T1000 (cell line): ENCODE results near the gene TIPRL.
A peak's percentile ranks its signal among the peaks of the same experiment; 100 is the strongest.

Experiments
- DNase-seq: peaks from one replicate; lab custom pipeline; 2025; ENCODE audit warnings: mixed read lengths; lab: John Stamatoyannopoulos, UW

The TIPRL gene

DNA sequence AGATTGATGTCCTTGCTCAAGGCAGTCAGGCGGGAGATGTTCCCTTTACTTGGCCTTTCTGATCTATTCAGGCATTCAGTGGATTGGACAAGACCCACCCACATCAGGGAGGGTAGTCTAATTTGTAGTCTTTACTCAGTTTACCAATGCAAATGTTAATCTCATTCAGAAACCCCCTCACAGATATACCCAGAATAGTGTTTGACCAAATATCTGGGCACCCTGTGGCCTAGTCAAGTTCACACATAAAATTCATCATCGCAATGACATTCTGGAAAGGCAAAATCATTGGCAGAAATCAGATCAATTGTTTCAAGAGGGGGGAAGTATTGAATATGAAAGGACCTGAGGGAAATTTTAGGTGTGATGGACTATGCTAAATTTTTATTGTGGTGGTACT is 34.6 kb downstream of the TIPRL start:
- no peak for DNase-seq

DNA sequence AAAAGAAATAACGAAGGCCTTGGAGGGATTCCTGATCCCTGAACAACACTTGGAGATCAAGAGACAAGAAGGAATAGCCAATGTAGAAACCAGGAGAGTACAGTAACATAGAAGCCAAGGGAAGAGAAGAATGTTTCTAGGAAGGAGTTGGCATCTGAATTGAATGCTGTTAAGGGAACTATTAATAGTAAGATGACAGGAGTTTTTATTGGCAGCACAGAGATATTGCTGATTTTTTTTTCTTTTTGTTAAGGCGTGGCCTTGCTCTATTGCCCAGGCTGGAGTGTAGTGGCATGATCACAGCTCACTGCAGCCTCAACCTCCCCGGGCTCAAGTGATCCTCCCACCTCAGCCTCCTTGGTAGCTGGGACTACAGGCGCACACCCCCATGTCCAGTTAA is 37.4 kb downstream of the TIPRL start:
- DNase-seq = no peak

DNA sequence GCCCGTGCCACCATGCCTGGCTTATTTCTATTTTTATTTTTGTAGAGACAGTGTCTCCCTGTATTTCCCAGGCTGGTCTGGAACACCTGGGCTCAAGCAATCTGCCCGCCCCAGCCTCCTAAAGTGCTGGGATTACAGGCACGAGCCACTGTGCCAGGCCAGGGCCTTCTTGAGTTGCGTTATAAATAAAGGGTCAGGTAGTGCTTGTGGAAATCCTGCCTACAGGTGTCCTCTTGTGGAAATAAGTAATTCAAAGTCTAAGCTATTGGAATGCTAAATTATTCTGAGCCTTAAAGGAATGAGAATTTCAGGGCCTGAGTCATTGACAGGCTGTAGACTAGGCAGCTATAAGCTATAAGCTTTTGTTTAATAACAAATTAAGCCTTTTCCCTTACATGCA is 38.9 kb downstream of the TIPRL start:
- DNase-seq = no peak

DNA sequence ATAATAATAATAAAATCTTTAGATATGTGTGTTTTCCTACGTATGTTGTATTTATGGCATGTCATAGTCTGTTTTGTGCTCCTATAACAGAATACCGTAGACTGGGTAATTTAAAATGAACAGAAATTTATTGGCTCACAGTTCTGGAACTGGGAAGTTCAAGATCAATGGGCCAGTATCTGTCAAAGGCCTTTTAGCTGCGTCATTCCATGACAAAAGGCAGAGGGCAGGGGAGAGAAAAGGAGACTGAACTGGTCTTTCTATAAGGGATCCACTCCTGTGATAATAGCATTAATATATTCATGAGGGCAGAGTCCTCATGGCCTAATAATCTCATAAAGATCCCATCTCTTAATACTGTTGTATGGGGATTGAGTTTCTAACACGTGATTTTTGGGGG is 39.9 kb downstream of the TIPRL start:
- DNase-seq = no peak

DNA sequence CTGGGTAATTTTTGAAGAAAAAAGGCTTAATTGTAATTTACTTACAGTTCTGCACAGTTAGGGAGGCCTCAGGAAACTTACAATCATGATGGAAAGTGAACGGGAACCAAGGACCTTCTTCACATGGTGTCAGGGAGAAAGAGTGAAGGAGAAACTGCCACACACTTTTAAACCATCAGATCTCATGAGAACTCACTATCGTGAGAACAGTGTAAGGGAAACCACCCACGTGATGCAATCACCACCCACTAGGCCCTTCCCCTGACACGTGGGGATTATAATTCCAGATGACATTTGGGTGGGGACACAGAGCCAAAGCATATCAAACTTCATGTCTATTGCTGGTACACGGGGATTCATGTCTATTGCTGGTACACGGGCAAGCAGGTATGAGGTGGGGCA is 41.7 kb downstream of the TIPRL start:
- DNase-seq = no peak

DNA sequence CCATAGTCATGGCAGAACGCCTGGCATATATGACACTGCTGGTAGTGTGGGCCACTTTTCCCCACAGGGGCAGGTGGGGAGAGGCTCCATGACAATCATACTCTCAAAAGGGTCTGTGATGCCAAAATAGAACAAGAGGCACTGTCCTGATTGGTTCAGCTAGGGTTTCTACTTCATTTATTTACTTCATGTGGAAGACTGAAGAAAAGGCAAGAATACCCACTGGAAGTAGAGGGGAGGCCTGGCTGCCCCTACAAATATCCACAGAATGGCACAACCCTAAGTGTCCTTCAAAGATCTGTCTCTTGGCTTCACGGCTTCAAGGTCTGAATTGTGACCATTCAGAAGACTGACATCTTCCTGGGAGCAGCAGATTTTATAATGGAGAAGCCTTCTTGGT is 42.5 kb downstream of the TIPRL start:
- DNase-seq = no peak

DNA sequence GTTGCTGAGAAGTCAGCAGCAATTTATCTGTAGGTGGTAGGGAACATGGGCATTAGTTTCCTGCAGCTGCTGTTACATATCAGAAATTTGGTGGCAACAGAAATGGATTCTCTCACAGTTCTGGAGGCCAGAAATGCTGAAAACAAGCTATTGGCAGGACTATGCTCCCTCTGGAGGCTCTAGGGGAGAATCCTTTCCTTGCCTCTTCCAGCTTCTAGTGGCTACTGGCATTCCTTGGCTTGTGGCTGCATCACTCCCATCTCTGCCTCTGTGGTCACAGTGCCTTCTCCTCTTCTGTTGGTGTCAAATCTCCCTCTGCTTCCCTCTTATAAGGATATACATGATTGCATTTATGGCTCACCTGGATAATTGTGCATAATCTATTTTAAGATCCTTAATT is 44.5 kb downstream of the TIPRL start:
- no peak for DNase-seq

DNA sequence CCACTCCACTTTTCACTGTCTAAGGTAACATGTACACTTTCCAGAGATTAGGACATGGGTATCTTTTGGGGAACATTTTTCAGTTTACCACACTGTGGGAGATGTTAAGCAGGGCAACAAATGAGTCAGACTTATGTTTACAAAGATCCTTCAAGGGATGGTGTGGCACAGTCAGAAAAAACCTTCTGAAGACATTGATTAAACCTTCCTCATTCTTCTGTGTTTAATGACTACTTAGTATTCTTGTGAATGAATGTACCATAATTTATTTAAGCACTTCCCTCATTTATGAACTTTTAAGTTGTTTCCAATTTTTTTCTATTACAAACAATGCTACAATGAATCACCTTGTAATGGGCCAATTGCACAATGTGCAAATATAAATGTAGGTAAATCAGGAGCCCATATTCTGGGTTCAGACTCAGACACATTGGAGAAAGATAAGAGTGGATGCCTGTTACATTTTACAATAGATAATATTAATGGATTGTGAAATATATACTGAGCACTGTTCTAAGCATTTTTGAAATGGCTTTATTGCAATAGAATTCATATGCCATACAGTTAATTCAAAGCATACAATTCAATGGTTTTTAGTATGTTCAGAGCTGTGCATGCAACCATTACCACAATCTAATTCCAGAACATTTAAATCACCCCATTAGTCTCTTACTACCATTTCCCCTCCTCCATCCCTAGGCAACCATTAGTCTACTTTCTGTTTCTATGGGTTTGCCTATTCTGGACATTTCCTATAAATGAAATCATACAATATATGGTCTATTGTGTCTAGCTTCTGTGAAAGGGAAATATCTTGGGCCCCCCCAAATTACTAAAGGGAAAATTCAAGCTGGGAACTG is 45.1 kb downstream of the TIPRL start:
- DNase-seq = no peak

DNA sequence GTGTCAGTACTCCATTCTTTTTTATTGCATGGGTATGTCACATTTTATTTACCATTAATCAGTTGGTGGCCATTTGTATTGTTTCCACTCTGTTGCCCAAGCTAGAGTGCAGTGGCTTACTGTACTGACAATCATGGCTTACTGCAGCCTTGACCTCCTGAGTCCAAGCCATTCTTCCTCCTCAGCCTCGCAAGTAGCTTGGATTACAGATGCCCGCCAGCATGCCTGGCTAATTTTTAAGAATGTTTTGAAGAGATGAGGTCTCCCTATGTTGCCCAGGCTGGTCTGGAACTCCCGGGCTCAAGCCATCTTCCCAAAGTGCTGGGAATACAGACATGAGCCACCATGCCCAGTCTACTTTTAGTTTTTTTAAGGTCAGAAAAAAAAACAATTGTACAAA is 46.2 kb downstream of the TIPRL start:
- no peak for DNase-seq

DNA sequence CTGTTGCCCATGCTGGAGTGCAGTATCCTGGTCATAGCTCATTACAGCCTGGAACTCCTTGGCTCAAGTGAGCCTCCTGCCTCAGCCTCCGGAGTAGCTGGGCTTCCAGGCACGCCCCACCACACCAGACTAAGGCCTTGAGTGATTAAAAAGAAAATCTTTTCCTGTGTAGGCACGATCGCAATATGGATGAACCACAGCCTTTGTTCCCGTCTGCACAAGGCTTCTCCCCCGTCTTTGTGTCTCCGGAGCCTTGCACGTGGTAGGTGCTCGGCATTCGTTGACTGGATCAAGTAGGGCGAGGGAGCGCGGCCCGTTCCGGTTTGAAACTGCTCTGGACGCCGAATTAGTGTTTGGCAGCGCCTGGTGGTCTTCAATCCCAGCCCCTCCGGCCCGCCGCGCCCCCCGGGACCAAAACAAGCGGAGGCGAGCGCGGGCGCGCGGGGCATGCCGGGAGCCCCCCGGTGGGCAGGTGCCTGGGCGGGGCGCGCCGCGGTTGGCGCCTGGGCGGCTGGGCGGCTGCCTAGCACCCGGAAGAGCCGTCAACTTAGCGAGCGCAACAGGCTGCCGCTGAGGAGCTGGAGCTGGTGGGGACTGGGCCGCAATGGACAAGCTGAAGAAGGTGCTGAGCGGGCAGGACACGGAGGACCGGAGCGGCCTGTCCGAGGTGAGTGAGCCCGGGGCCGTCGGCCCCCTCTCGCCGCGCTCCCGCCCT is 46.9 kb downstream of the TIPRL start, which contains the start of gene SFT2D2:
SFT2D2 (plus strand) TSS at position 529 of the 715 bp plus-strand sequence; CDS start at position 605, 76 bp downstream.
- DNase-seq = peak; percentile 48

DNA sequence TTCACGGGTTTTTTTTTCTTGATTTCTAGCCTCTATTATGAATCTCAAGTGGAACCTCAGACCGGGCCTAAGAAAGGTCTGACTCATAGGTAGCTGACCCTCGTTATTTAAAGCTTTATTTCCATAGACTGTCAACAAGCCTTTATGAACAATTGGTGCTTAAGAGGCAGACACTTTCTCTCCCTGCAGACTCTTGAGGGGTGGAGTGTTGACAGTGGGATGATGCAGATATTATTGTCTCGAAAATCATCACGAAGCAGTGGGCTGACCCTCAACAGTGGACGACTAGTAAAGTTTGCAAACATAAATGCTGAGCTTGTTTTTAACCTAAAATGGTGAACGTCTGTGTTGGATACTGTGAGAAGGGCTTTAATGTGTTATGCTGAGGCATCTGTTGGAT is 48.9 kb downstream of the TIPRL start:
- no peak for DNase-seq

DNA sequence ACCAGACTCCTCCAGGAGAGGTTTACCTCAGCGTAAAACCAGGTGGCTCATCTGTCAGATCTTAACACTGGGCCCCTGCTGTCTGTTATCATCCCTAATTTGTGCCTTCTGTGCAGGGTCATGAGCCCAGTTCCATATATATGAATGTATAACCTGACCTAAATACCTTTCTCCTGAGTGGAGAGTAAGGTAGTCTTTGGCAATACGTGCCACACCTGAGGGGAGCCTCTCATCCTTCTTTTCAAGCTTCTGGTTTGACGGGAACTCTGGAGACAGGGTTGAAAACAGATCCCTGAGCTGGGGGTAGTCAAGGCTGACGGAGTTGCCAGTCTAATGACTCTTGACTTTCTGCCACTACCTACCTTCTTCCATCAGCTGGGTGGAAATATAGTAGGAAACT is 51.1 kb downstream of the TIPRL start:
- DNase-seq = no peak

DNA sequence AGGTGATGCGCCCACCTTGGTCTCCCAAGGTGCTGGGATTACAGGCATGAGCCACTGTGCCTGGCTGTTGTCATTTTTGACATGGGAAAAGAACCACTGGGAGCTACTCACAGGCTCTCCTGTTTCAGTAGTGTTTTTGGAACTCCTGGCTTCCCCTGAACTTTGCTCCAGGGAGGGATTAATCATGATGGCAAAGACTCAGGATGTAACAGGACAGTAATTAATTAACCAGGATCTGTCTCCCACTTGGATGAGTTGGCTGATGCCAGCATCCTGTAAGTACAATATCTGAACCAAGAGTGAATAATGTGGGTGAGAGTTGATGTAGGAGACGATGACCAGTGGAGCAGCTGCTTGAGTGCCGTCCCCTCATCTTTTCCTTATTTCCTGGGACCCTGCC is 51.9 kb downstream of the TIPRL start:
- DNase-seq = no peak

DNA sequence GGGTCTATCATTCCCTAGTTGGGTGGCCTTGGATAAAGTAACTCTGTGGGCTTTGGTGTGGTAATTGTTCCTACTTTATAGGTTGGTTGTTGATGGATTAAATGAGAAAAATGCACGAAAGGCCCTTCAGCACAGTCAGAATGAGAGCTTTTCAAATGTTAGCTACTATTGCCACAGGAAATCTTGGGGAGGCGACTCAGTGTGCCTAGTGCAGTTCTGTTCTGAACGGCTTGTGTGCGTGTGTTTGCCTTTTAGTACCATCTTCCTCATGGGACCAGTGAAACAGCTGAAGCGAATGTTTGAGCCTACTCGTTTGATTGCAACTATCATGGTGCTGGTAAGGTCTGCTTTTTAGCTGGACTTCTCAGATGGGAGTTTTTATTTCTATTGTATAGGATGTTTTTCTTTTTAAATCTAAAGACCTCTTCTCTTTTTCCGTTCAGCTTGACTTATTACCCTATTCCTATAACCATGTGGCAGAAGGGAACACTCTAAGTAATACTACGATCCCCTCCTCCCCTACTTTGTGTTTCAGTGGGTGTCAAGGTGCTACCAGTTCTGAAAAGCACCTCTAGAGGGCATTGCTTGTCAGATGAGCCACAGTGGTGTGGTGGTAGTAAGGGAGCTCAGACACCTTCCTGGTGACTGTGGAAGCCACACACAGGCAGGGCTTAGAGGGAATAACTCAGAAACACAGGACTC is 56.2 kb downstream of the TIPRL start:
- DNase-seq = no peak

DNA sequence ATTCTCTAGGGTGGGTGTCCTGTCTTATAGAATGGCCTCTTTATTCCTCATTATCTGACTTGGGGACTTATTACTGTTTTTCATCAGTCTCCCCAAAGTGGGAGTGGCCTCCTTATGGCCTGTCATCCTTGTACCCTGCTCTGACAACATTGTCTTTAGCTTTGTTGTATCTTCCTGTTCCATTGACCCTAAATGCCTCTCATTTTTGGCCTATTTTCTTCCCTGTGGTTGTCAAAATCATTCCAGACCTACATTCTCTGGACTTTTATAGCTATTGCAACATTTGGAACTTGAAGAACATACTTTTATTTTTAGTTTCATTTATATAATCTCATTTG is 56.8 kb downstream of the TIPRL start:
- no peak for DNase-seq

DNA sequence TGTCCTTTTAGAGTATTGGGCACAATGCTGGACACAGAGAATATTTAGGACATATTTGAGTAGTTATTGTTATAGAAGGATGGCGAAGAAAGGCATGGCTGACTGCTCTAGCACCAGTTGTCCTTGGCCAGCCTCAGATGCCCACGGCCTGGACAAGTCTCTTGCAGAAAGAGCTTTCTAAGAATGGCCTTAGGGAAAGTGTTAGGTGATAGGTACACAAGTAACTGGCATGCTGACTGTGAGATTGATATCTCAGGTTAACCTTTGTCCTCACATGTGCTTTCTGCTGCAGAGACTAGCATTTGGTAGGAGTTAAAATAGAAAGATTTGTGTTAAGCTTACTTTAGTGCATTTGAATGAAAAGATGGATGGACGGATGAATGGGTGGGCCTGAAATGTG is 57.2 kb downstream of the TIPRL start:
- DNase-seq = no peak

DNA sequence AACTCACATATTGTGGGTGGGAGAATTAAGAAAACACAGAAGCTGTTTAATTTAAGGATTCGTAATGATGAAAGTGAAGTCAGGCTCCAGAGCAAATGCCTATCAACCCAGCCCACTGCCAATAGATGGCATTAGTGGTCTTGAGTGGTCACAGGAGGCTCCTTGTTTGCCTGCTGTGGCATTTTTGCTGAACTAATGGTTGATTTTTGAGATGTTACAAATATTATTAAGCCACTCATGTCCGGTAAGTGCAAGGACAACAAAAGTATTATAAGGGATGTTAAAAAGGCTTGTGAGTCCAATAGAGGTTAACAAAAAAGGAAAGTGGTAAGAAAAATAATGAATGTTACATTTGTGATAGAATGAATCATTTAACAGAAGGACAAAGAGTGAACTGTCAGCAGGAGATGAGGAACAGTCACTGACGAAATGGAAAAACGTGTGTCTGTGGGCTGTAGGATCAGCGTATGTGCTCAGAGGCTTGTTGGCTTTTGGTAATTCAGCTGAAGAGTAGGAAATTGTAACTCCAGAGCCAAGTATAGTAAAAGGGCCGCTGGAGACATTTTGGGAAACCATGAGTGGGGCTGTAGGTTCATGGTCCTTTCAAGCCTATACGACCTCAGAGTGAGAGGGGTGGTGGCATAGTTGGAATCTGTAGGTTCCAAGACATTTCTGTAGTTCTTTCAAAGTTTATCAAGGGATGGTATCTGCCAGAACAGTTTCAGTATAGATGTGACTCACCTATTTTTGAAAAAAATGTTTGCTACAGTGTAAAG is 58.3 kb downstream of the TIPRL start:
- no peak for DNase-seq

DNA sequence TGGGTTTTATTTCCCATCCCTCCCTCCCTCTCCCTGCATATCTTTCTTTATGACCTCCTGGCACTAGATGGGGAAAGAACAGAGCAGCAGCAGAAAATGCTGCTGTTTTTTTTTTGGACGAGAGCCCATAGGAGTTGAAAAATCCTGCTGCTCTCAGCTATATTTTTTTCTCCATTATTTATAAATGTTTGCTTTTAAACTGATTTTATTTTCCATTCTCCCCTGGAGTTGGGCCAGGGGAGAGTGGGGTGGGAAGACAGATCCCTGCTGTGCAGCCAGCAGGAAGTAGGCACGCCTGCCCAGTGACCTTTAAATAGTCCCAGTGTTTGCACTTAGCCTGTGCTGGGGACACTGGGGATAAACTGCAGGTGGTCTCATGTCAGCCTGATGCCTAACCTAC is 64.4 kb downstream of the TIPRL start:
- DNase-seq = no peak

DNA sequence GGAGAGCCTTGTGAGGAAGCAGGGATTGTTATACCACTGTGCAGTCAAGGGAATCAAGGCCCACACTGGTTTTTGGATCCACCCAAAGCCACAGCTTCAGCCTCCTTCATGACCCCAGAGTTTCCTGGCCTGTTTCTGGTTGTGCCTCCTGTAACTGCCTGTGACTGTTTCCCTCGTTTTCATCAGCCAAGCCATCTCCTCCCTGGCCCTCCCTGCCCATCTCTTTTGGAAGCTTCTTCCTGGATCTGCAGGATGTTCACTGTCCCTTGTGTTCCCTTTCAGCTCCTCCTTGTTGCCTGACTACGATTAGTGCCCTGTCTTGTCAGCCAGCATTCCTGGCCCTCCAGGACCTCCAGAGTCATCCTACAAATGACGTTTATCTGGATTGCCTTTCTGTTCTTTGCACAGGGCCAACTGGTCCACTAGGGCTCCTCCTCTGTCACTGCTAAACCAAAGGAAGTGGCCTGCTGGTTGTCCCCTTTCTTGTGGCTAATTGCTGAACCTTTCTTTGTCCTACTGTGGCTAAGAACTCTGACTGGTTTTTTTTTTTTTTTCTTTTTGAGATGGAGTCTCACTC is 65.0 kb downstream of the TIPRL start:
- no peak for DNase-seq

DNA sequence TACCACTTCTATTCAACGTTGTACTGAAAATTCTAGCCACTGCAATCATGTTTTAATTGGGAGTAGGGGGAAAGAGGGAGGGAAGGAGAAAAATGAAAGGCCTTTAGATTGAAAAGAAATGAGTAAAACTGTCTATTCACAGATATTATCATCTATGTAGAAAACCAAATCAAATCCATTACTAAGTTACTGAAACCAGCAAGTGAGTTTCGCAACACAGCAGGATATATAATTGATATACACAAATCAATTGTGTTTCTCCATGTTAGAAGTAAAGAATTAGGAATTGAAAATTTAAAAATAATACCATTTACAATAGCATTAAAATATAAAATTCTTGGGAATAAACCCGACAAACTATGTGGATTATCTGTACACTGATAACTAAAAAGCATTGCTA is 66.3 kb downstream of the TIPRL start:
- DNase-seq = no peak

DNA sequence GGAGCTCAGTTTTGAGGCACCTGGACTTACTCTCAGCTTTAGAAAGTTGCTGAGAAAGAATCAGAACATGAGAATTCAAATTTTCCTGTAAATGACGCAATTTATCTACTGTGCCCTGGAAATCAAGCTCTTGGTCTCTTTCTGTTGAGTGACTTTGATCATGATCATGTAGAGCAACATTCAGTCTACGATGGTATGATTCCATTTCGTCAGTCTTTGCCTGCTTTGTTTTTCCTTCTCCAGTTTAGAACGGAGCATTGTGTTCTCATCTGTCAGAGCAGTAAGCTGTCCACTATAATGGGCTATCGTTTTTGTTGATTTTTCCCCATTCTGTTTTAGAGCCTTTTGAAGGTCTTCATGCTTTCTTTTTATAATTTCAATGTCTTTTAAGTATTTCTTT is 67.7 kb downstream of the TIPRL start:
- no peak for DNase-seq
